Measurements from ENCODE around the gene COL28A1. TPM values are rescaled to one million over a fixed set of nuclear protein-coding genes. Genes with fewer than 3 reads are reported as not detected.

The COL28A1 gene
- total and polyA plus RNA-seq, 2 experiments from 2014 or later, result 0.31 to 0.70 TPM

GRCh38 chr7:7375538-7375937 lies 160.1 kb downstream of the COL28A1 start:
- H3F3A ChIP-seq (replicated peaks; ENCODE audit: low read depth), result no peaks in the 10 kb centered on the region
- TF ChIP-seq POLR2AphosphoS5 (IDR thresholded peaks at IDR 0.05; ENCODE audit: low read depth) (no peak), EZH2phosphoT487 (IDR thresholded peaks at IDR 0.05; ENCODE audit: unreplicated experiment) (no peak), REST (IDR thresholded peaks at IDR 0.05; ENCODE audit: unreplicated experiment) (no peak), ETS1 (IDR thresholded peaks at IDR 0.05) (no peak), CTCF (conservative IDR thresholded peaks at IDR 0.05; ENCODE audit: low read depth in 2 of 2) (no peak), ZNF114 (CRISPR knock-in tag; IDR thresholded peaks at IDR 0.05) (no peak), JUNB (IDR thresholded peaks at IDR 0.05; ENCODE audit: unreplicated experiment) (no peak), ZNF462 (CRISPR knock-in tag; IDR thresholded peaks at IDR 0.05) (no peak), CREB1 (CRISPR knock-in tag; IDR thresholded peaks at IDR 0.05; ENCODE audit: low read depth) (no peak), NANOG (IDR thresholded peaks at IDR 0.05; ENCODE audit: borderline replicate concordance) (no peak), STAT1 (IDR thresholded peaks at IDR 0.05; ENCODE audit: unreplicated experiment) (no peak), EZH2 (IDR thresholded peaks at IDR 0.05; ENCODE audit: low read depth, unreplicated experiment) (no peak), ZNF331 (CRISPR knock-in tag; IDR thresholded peaks at IDR 0.05; ENCODE audit: low read depth) (no peak)
- H3K4me2 ChIP-seq, result no peak overlapping the region
- DNase-seq (ENCODE audit: low spot score), result no peak
- no peaks in the 10 kb centered on the region for H4K20me1 ChIP-seq (replicated peaks; ENCODE audit: insufficient read depth)
- no peak overlapping the region for H3K4me3 ChIP-seq
- no peak for ATAC-seq
- Mint-ChIP-seq H3K36me3 (ENCODE audit: low read depth) (no peaks in the 10 kb centered on the region), H3K4me3 (no peak overlapping the region), H3K27me3 (ENCODE audit: insufficient read depth, low read depth, poor library complexity) (peaks cover 4% of the 10 kb centered on the region), H3K4me1 (no peaks in the 10 kb centered on the region; the same call in 2 of the 3 replicates), H3K9me3 (no peaks in the 10 kb centered on the region; the same call in 2 of the 3 replicates), H3K27ac (no peak overlapping the region)
- H3K27ac ChIP-seq (ENCODE audit: low read depth), result no peak overlapping the region
- peaks cover 14% of the 10 kb centered on the region for H3K9me2 ChIP-seq (ENCODE audit: insufficient read depth)
- H3K27me3 ChIP-seq (ENCODE audit: insufficient read depth), result no peaks in the 10 kb centered on the region
- H3K79me2 ChIP-seq (replicated peaks; ENCODE audit: insufficient read depth), result no peaks in the 10 kb centered on the region
- H2AFZ ChIP-seq, result peak overlapping the region; percentile 5; the same call in 1 of the 2 replicates
- H3K4me1 ChIP-seq (ENCODE audit: insufficient read depth), result no peaks in the 10 kb centered on the region
- H3K36me3 ChIP-seq (ENCODE audit: insufficient read depth), result no peaks in the 10 kb centered on the region
